ENCODE results near the gene MEI1. TPM values are rescaled to one million over a fixed set of nuclear protein-coding genes. Genes with fewer than 3 reads are reported as not detected.
"Not testable (repeated sequence)": the region's sequence is repeated elsewhere in the genome, so short reads cannot be mapped to it uniquely, and the experiment has no call there.

Gene MEI1
- total and polyA plus RNA-seq, 3 donors from 2014 or later, result 43.5 to 103 (median 47.6) TPM

GRCh38 chr22:41668971-41669911 is 30.1 kb upstream of the MEI1 start:
- Histone ChIP-seq H3K27ac (no peak overlapping the region), H3K36me3 (ENCODE audit: low read depth, missing control alignments) (no peaks in the 10 kb centered on the region), H3K4me3 (no peak overlapping the region), H3K9me3 (no peaks in the 10 kb centered on the region), H3K27me3 (no peaks in the 10 kb centered on the region), H3K4me1 (no peaks in the 10 kb centered on the region)
- WGBS, 2 donors, result 88 to 89% methylated on average over 21 of the region's 21 CpGs
- intact Hi-C loops (cut with DNase I; ENCODE audit: low total_unique reads), result no loop called here
- TF ChIP-seq POLR2A (IDR thresholded peaks at IDR 0.05), result no peak
- TF ChIP-seq, protein P1, sequence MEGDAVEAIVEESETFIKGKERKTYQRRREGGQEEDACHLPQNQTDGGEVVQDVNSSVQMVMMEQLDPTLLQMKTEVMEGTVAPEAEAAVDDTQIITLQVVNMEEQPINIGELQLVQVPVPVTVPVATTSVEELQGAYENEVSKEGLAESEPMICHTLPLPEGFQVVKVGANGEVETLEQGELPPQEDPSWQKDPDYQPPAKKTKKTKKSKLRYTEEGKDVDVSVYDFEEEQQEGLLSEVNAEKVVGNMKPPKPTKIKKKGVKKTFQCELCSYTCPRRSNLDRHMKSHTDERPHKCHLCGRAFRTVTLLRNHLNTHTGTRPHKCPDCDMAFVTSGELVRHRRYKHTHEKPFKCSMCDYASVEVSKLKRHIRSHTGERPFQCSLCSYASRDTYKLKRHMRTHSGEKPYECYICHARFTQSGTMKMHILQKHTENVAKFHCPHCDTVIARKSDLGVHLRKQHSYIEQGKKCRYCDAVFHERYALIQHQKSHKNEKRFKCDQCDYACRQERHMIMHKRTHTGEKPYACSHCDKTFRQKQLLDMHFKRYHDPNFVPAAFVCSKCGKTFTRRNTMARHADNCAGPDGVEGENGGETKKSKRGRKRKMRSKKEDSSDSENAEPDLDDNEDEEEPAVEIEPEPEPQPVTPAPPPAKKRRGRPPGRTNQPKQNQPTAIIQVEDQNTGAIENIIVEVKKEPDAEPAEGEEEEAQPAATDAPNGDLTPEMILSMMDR (IDR thresholded peaks at IDR 0.05), result no peak
- DNase-seq, result no peak

DNA sequence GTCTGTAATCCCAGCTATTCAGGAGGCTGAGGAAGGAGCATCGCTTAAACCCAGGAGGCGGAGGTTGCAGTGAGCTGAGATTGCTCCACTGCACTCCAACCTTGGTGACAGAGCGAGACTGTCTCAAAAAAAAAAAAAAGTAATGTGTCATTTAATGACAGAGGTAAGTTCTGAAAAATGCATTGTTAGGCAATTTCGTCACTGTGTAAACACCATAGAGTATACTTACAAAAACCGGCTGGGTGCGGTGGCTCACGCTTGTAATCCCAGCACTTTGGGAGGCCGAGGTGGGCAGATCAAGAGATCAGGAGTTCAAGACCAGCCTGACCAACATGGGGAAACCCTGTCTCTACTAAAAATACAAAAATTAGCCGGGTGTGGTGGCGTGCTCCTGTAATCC is 27.2 kb upstream of the MEI1 start:
- 83 to 92% methylated on average over 10 of the region's 10 CpGs for WGBS, 2 donors
- H3K36me3 ChIP-seq (ENCODE audit: low read depth, missing control alignments); H3K9me3 ChIP-seq; H3K4me1 ChIP-seq; H3K27ac ChIP-seq; DNase-seq; H3K4me3 ChIP-seq; intact Hi-C loops (cut with DNase I; ENCODE audit: low total_unique reads); H3K27me3 ChIP-seq: not testable (repeated sequence)

DNA sequence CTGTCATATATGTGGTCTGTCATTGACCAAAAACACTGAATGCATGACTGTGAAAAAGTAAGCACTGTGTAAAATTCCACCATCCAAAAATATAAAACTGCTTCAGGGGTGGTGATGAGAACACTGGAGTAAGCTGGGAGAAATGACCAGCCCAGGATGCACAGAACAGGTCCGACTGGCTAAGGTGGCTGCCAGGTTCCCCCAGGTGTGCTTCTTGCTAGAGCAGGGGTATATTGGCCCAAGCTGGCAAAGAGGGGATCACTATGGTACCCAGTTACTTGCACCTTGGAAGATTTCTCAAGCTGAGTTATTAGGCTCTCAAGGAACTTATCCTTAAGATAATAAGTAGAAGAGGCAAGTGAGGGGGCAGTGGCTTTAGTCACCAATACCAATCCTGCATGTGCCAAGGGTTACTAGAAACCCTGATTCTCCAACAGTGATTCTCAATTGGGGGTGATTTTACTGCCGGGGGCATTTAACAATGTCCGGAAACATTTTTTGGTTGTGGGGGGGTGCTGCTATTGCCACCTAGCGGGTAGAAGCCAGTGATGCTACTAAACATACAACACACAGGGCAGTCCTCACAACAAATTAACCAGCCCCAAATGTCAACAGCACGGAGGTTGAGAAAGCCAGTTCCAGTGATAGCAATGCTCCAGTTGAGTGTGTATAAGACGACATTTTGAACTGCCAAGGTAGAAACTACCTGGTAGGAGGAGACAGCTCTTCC is 26.4 kb upstream of the MEI1 start:
- H3K27me3 ChIP-seq, result no peaks in the 10 kb centered on the region
- WGBS, 2 donors, result 76 to 79% methylated on average over 6 of the region's 6 CpGs
- TF ChIP-seq, protein P1 (IDR thresholded peaks at IDR 0.05), result peak in 1 of 3 experiments; percentile 24
- TF ChIP-seq POLR2A (IDR thresholded peaks at IDR 0.05), result no peak
- no peak for DNase-seq
- H3K27ac ChIP-seq, result no peak overlapping the region
- no peaks in the 10 kb centered on the region for H3K36me3 ChIP-seq (ENCODE audit: low read depth, missing control alignments)
- intact Hi-C loops (cut with DNase I; ENCODE audit: low total_unique reads), result no loop called here
- H3K9me3 ChIP-seq, result no peaks in the 10 kb centered on the region
- H3K4me3 ChIP-seq, result no peak overlapping the region
- H3K4me1 ChIP-seq, result no peaks in the 10 kb centered on the region

DNA sequence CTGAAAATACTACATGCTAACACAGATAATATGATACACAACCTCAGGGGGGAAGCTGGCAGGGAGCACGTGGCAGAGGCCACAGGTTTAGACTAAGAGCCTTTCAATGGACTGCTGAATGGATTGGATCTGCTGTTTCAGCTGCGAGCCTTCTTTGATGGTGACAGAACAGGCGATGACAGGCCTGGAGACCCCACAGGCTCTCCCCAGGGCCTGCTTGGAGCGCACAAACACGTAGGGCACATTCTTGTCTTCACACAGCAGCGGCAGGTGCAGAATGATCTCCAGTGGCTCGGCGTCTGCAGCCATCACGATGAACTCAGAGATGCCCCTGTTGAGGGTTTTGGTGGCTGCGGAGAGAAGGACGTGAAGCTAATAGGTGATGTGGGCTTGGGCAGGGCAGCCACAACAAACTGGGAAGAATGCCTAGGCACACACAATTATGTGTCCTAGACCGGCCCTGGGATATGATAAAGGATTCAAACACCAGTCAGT is 24.4 kb upstream of the MEI1 start:
- Histone ChIP-seq H3K27me3 (no peaks in the 10 kb centered on the region), H3K9me3 (no peaks in the 10 kb centered on the region), H3K4me1 (no peaks in the 10 kb centered on the region), H3K4me3 (no peak overlapping the region), H3K36me3 (ENCODE audit: low read depth, missing control alignments) (no peaks in the 10 kb centered on the region), H3K27ac (no peak overlapping the region)
- intact Hi-C loops (cut with DNase I; ENCODE audit: low total_unique reads), result no loop called here
- TF ChIP-seq POLR2A (IDR thresholded peaks at IDR 0.05), result no peak
- TF ChIP-seq, protein P1 (IDR thresholded peaks at IDR 0.05), result no peak
- DNase-seq, result no peak
- WGBS, 2 donors, result 86 to 90% methylated on average over 8 to 12 of the region's 12 CpGs

DNA sequence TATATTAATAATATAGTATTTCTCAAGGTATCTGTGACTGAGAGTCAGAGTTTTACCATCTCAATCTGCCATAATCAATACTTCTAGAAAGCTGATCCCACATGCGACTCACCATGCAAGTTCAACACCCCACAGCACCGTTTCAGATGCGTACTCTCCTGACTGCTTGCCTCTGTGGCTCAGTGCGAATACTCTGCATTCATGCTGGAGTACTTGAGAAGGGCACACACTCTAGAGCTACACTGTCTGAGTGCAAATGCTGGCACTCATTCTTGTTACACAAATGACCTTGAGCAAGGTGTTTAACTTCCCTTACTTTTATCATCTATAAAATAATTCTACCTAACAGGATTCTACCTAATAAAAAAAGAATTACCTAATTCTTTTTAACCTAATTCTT is 23.2 kb upstream of the MEI1 start:
- Histone ChIP-seq H3K4me3 (no peak overlapping the region), H3K36me3 (ENCODE audit: low read depth, missing control alignments) (no peaks in the 10 kb centered on the region), H3K9me3 (no peaks in the 10 kb centered on the region), H3K27ac (no peak overlapping the region), H3K4me1 (no peaks in the 10 kb centered on the region), H3K27me3 (no peaks in the 10 kb centered on the region)
- intact Hi-C loops (cut with DNase I; ENCODE audit: low total_unique reads), result no loop called here
- DNase-seq, result no peak
- TF ChIP-seq, protein P1 (IDR thresholded peaks at IDR 0.05), result no peak
- no peak for TF ChIP-seq POLR2A (IDR thresholded peaks at IDR 0.05)
- 97% methylated on average over 4 of the region's 4 CpGs for WGBS, 2 donors

Measured in testis (tissue), 3 donors.